HL-60/S4 treated with retinoic acid at 250 ng/mL for 4 days and 3 days (cell line): ENCODE data around the gene IFNE.

Experiments used
- in situ Hi-C: fragments of 300-500 bp; cut with MboI; formaldehyde crosslinking; loops from 2 replicates; pipeline ENCODE4 v1.7.0; 2022; ENCODE audit warnings: low sequenced_read_pairs

Gene IFNE

DNA sequence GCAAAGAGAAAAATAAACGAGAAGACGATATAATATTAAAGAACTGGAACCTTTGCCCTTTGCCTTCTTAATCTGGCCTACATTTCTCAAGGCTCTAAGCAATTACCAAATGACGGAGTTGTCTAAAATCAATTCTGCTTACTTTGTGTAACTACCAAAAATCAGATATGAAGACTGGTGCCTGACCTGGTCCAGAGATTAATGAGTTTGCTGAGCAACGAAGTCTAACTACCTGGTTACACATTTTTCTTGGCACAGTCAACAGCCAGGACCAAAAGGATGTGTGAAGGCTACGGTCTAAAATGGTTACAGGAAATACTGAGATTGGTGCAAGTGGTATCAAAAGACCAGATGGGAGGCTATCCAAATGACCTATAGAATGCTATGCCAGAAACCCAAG, 17.8 kb upstream of the IFNE start:
- in situ Hi-C loops: no loop called here

DNA sequence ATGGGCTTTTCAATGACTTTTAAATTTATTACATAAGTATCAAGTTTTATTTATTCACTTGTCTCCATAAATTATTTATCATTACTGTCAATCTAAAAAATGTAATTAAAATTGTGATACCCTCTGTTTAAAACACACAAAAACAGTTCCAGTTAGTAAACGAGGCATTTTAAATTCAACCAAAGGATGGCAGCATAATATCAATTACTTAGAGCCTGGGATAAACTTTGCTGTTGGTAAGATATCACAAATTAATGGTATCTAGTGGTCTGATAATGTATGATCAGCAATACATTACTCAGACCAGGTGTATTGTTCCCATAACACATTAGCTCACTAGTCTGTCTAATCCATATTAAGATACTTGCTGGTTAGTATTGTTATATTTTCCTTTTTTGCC, 9.6 kb upstream of the IFNE start:
- in situ Hi-C loops: no loop called here

DNA sequence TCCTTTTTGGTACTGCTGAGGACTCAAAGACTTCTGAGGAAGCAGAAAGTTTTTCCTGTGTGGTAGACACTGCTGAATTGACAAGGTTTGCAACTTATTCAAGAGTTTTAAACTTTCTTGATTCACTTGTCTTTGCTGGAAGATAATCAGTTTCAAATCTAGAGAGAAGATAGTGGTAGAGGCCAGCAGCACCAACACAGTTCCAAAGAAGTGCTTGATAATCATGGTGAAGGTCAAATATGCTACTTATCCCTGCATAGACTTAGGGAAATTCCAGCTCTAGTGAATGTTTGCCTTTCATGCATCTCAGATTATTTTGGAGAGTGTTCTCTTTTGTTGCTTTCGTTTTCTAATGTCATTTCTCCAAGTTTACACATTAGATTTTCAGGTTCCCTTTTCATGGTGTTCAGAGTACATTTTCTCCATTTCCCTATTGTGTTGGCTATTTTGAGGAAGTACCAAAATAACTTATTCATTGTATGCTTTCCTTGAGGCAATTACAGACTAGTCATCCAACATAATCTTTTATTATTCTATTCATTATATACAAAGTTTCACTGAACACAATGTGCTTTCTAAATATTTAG, 550 bp downstream of the IFNE start:
- in situ Hi-C loops: no loop called here

DNA sequence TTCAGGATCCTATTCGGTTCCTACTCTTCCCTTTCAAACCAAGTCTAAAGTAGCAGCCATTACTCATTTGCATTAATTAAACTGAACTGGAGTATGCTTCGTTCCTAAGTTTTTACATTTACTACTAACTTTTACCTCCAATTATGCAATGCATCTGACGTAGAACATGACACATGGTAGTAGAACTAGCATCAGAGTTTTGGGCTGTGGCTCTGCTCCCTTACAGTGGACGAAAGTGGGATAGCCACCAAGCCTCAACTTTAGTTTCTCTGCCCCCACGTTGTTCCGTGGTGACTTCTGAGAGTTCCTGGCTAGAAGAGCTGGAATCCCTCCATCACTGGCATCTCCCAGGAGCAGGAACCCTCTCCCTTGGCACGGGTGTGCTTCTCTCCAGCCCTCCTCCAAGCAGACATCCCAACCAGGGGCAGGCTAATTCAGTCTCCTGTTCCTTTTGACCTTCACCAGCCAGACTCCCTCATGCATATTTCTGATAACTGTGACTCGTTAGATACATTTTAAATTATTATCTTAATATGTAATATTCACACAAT, 2.9 kb downstream of the IFNE start:
- in situ Hi-C loops: no loop called here

DNA sequence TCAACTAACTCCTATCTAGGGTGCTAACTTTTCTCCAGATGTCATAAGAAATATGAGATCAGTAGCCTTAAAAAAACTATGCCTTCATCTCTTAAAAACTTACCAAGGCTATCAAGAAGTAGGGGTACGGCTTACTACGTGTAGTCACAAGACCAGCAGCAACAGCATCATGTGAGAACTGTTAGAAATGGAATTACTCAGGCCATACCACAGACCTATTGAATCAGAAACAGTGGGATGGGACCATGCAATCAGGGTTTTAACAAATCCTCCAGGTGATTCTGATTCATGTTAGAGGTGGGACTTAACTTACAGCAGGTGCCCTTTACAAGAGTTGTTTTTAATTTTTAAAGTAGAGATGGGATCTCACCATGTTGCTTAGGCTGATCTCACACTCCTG, 4.6 kb downstream of the IFNE start:
- in situ Hi-C loops: no loop called here

DNA sequence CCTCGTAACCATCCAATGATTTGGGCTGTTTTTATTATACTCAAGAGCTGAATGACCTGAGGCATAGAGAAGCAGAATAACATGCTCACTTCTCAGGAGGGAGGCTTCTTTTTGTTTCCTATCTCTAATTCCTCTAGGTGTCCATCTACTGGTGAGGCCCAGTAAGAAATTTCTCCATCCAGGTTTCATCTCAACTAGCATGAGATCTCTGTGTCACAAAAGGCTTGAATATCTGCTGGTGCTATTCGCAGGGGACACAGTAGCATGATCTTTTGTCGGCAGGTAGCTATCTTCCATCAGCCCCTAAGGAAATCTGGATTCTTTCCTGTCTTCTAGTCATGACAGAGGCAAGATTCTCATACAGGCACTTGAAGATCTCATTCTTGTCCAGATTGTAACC, 8.9 kb downstream of the IFNE start:
- in situ Hi-C loops: loop anchor here (25.0 kb wide), 2 partner anchors 236 to 314 kb away; partner anchors contain the start of genes IFNA14 and IFNA17

DNA sequence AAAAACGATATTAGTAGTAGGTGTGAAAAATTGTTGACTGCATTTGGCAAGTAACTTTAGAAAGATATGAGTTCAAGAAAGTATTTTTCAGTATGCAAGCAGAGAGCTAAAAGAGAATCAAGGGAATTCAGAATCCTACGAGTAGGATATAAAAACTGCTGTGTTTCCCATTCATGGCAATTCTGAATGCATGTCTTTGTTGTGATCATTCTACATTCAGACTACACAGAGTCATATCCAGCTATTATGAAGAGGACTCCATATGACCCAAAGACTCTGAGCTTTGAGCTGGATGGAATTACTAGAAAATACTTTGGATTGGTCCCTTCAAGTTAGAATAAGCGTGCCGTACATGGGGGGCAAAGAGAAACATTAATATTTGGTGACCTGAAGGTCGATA, 12.0 kb downstream of the IFNE start:
- in situ Hi-C loops: loop anchor here (25.0 kb wide), 2 partner anchors 233 to 317 kb away; partner anchors contain the start of genes IFNA14 and IFNA17

DNA sequence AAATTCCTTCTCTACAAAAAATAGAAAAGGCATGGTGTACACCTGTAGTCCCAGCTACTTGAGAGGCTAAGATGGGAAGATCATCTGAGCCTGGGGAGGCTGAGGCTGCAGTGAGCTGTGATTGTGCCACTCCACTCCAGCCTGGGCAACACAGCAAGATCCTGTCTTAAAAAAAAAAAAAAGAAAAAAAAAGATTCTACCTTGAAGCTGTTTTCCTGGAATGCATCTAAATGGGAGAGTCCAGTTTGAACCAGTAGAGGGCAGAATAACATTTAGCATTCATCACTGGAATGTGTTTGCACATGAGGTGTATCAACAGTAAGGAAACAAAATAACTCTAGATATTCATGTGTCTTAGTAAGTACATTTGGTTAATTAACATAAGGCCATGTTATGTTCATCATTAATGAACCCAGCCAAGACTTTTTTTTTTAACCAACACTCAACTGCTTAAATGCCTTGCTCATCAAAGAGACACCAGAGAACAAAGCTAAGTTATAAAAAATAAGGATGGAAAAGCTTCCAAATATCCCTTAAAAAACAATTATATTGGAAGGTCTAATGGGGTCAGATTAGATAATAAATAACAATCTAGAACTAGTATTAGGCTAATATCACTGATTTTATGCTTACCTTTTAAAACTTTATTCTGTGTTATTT, 16.1 kb downstream of the IFNE start:
- in situ Hi-C loops: loop anchor here (25.0 kb wide), 2 partner anchors 229 to 321 kb away; partner anchors contain the start of genes IFNA14 and IFNA17

DNA sequence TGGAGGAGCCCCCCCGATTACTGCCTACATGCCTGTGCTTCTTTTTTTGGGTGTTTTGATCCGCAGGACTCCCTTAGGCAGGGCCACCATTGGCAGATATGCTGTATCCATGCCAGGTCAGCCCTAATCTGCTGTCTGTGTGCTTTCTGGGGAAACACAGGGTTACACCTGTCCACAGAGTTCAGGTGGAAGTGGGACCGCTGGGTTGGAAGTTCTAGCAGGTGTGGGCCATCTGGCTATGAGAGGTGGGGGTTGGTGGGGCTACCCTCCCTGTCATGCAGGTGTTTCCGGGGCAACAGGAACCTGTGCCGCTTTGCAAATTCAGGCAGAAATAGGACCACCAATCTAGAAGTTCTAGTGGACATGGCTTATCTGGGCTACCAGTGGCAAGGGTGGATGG, 17.0 kb downstream of the IFNE start:
- in situ Hi-C loops: loop anchor here (25.0 kb wide), 2 partner anchors 228 to 322 kb away; partner anchors contain the start of genes IFNA14 and IFNA17

DNA sequence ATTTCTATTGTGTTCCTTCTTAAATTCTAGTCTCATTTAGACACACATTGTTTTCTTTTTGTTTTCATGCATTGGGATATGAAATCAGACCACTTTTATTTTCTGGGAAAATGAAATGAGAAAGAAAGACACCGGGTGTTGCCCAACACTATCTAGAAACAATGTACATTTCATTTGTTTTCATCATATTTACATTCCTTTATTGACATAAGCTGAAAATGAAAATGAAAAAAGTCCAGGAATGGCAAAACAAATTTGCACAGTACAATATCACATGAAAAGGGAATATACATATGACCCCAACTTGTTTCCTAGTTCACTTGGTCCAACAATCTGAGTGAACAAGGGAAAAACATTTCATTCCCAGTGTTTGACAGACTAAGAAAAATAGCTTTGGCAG, 20.7 kb downstream of the IFNE start:
- in situ Hi-C loops: loop anchor here (25.0 kb wide), 2 partner anchors 224 to 326 kb away; partner anchors contain the start of genes IFNA14 and IFNA17

DNA sequence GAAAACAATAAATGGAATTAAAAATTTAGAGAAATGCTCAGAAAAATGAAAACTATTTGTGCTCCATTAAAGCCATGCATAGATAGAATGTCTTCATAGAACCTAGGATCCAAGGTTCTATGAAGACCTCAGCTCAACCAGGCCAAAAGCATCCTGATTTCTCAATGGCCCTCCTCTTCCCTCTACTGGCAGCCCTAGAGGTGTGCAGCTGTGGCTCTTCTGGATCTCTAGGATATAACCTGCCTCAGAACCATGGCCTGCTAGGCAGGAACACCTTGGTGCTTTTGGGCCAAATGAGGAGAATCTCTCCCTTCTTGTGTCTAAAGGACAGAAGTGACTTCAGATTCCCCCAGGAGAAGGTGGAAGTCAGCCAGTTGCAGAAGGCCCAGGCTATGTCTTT, 26.8 kb downstream of the IFNE start:
- in situ Hi-C loops: loop anchor here (25.0 kb wide), 2 partner anchors 218 to 332 kb away; partner anchors contain the start of genes IFNA14 and IFNA17

DNA sequence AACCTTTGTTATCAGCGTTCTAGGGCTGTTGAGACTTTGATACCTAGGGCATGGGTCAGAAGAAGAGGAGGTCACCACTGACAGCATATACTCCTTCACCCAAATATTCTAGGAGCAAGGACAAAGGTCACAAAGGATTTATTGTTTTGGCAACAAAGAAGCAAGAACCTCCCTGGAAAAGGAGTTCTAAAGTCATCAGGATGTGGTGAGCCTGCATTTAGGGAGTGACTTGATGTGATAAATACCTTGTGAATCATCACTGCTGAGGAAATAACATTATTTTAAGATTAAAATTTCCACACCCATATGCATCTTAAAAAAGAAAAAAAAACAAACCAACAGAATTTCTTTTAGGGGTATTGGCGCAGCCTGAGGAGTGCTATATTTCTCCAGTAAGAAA, 28.0 kb downstream of the IFNE start:
- in situ Hi-C loops: loop anchor here (25.0 kb wide), 2 partner anchors 217 to 333 kb away; partner anchors contain the start of genes IFNA14 and IFNA17

DNA sequence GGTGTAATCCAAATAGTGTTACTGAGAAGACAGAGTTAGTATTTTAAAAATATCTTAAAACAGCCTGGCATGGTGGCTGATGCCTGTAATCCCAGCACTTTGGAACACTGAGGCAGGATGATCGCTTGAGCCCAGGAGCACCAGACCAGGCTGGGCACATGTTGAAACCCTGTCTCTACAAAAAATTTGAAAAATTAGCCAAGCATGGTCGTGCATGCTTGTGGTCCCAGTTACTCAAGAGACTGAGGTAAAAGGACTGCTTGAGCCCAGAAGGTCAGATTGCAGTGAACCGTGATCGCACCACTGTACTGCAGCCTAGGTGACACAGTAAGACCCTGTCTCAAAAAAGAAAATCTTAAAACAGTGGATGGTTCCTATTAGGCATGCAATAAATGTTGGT, 29.4 kb downstream of the IFNE start:
- in situ Hi-C loops: loop anchor here (25.0 kb wide), 2 partner anchors 215 to 335 kb away; partner anchors contain the start of genes IFNA14 and IFNA17

DNA sequence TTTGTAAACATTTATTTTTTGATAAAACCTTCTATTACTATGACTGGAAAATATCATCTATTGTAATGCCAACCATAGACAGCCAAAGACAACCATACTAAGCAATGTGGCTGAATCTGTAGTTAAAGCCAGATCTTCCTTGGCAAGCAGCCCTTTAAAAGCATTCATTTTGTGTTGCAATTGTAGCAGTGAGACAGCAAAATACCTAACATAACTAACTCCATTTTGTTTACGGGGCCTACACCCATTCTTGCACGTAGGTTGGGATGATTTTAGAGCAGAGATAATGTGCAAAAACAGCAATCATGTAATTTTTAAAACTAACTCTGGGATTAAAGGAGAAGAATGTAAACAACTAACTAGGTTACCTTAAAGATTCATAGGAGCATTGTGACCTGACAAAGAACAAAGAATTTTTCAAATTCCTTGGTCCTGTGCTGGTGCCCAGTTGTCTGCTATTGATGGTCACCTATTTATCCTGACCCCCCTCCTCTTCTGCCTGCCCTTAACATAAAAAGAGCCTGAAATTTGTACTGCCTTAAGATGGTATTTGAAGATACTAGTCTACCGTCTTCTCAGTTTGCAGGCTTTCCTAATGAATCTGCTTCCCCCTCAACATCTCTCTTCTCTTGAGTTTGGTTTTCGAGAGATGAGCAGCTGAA, 31.2 kb downstream of the IFNE start:
- in situ Hi-C loops: loop anchor here (25.0 kb wide), 2 partner anchors 214 to 336 kb away; partner anchors contain the start of genes IFNA14 and IFNA17

DNA sequence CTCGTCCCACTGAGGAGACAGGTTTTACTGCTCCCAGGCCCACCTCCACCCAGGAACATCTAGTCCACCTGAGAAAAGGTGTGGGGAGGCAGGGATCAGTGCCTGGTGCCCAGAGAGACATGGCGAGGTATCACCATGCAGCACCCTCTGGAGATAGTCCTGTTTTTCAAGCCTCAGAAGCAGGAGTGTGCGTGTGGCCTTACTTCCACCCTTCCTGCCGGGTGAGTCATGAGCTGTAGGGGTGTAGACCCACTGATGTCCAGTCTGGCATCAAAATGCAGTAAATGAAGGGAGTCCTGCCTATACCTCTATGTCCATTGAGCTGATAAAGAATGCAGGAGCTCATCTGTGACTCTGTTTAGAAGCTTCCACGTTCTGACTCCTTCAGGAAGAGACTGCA, 32.8 kb downstream of the IFNE start:
- in situ Hi-C loops: loop anchor here (25.0 kb wide), 1 partner anchor 112 kb away; the partner anchor contains the start of gene KLHL9

DNA sequence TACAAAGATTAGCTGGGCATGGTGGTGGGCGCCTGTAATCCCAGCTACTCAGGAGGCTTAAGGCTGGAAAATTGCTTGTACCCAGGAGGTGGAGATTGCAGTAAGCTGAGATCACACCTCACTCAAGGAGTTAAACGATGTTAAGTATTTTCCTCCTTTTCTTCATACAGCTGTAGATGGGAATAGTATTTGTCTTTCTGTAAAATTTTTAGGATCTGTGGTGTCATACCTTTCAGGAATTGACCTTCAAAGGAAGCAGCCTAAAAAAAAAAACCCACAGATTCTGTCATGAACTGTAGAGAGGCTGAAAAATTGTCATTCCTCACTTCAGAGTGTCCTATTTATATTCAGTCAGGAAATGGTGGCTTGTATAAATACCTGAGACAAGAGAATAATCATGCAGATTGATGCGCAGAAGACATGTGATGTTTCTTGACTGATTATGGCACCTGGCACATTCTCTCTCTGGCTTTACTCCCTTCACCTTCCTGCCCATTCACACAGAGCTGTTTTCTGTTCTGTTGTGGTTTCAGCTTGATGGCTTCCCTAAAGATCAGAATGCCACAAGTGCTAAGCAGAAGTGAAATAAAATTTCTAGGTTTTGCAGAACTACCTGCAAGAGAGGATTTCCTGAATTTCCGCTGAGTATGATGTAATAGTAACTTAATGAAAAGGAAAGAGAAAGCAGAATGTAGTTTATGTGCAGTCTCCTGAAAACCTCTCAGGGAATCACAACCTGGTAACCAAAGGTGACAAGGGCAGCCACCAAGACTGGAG, 38.1 kb downstream of the IFNE start:
- in situ Hi-C loops: loop anchor here (25.0 kb wide), 1 partner anchor 107 kb away; the partner anchor contains the start of gene KLHL9

DNA sequence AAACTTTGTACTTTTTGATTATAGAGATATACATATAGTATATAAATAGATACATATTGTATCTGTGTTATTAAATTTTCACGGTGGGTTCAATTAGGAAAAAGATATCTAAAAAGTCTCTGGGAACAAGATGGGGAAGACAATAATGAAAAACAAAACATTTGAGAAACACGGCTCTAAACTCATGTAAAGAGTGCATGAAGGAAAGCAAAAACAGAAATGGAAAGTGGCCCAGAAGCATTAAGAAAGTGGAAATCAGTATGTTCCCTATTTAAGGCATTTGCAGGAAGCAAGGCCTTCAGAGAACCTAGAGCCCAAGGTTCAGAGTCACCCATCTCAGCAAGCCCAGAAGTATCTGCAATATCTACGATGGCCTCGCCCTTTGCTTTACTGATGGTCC, 42.0 kb downstream of the IFNE start, which contains the start of gene IFNA1:
TSS of gene IFNA1 (plus strand) at position 301 of the 400 bp plus-strand sequence. CDS start at position 370, 69 bp downstream.
- in situ Hi-C loops: loop anchor here (25.0 kb wide), 1 partner anchor 103 kb away; the partner anchor contains the start of gene KLHL9

DNA sequence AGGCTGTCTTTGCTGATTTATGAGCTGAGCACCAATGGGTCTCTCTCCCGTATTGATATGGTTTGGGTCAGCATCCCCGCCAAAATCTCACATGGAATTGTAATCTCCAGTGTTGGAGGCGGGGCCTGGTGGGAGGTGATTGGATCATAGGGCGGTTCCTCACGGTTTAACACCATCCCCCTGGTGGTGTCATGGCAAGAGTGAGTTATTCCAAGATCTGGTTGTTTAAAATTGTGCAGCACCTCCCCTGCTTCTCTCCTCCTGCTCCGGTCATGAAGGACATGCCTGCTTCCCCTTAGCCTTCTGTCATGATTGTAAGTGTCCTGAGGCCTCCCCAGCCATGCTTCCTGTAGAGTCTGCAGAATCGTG, 47.1 kb downstream of the IFNE start:
- in situ Hi-C loops: loop anchor here (25.0 kb wide), 1 partner anchor 98 kb away; the partner anchor contains the start of gene KLHL9

DNA sequence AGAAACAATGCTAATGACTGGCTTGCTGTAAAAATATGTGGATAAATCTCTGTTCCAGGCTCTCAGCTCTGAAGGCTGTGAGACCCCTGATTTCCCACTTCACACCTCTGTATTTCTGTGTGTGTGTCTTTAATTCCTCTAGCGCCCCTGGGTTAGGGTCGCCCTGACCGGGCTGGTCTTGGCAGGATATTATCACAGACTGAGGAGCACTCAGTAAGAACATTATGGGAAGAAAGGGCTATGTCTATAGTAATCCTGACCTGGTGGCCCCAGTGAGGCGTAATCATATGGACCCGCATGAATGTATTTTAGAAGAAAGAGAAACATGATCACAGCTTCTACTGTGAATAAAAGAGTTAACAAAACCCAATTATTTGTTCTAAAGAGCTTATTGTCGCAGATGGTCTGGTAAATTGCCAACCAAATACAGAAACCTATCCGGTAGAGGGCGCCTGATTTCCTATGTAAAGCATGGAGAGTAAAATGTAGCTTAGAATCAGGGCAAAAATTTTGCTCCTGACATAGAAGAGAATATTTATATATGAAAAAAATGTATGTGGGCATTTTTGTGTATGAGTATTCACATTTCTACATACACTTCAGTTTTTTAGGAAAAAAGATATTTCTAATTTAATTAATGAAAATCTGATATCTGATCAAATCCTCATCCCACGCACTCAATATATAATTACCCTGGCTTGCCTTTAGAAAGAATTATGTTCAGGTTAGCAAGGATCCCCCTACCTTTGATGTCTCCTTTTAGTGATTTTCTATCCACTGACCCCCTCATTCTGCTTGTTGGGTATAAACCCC, 47.7 kb downstream of the IFNE start:
- in situ Hi-C loops: loop anchor here (25.0 kb wide), 1 partner anchor 97 kb away; the partner anchor contains the start of gene KLHL9
